SK-N-SH (cell line): ENCODE results near the gene FCRL5. TPM values are rescaled to one million over a fixed set of nuclear protein-coding genes. Genes with fewer than 3 reads are reported as not detected.

ENCODE experiments used
- CTCF ChIA-PET: fragments of 300-600, 350-600 bp; formaldehyde crosslinking; extraction: SDS; loops from one replicate; lab custom pipeline; 2021; lab: Yijun Ruan, JAX
- POLR2A ChIA-PET: fragments of 350-600 bp; sonication (Branson Sonifier 250); formaldehyde crosslinking; extraction: SDS; loops from one replicate; lab custom pipeline; 2020; ENCODE audit warnings: antibody characterized with exemption, inconsistent platforms; lab: Yijun Ruan, JAX
- DNase-seq: peaks from one replicate; pipeline ENCODE4 v3.0.0; 2012
- H2AFZ ChIP-seq: fragments of 200-600 bp; sonication (generic); 2 replicates; pipeline ENCODE4 v1.8.1; 2016; ENCODE audit warnings: antibody characterized with exemption, mild to moderate bottlenecking, low read depth
- H3F3A ChIP-seq: fragments of 200-600 bp; sonication (generic); replicated peaks from 2 replicates; pipeline ENCODE3; 2016; ENCODE audit warnings: antibody characterized with exemption, mild to moderate bottlenecking; ENCODE audit not compliant: insufficient read depth
- H3K27ac ChIP-seq, 2 experiments: fragments of 200-500 bp in 1 of 2; fragments of 200-600 bp in 1 of 2; sonication (Bioruptor generic) in 1 of 2; sonication (generic), shearing (Covaris generic) in 1 of 2; 2 replicates each; pipeline versions ENCODE4 v1.5.1 to v1.6.1; 2014 to 2016; ENCODE audit warnings: low read depth in 2 of 2, inconsistent platforms in 1 of 2, low read length in 1 of 2, mild to moderate bottlenecking in 1 of 2, mixed read lengths in 1 of 2
- H3K27me3 ChIP-seq: fragments of 200-600 bp; sonication (generic), shearing (Covaris generic); 2 replicates; pipeline ENCODE4 v1.6.1; 2016; ENCODE audit warnings: mixed run types; ENCODE audit not compliant: insufficient read depth
- H3K36me3 ChIP-seq, 2 experiments: fragments of 200-500 bp in 1 of 2; fragments of 200-600 bp in 1 of 2; sonication (Bioruptor generic) in 1 of 2; sonication (generic) in 1 of 2; replicated peaks in 1 of 2; 2 replicates each; pipeline versions ENCODE3 to v1.5.1; 2014 to 2016; ENCODE audit warnings: low read length in 1 of 2, mild to moderate bottlenecking in 1 of 2; ENCODE audit not compliant: insufficient read depth in 2 of 2, control insufficient read depth in 1 of 2
- H3K4me1 ChIP-seq, 2 experiments: fragments of 200-500 bp in 1 of 2; fragments of 200-600 bp in 1 of 2; sonication (Bioruptor generic) in 1 of 2; sonication (generic), shearing (Covaris generic) in 1 of 2; 2 replicates each; pipeline versions ENCODE4 v1.5.1 to v1.6.1; 2014 to 2016; ENCODE audit warnings: low read depth in 1 of 2, low read length in 1 of 2, mixed run types in 1 of 2; ENCODE audit not compliant: insufficient read depth in 2 of 2, control insufficient read depth in 1 of 2
- H3K4me2 ChIP-seq: fragments of 200-600 bp; sonication (generic), shearing (Covaris generic); 2 replicates; pipeline ENCODE4 v1.6.1; 2017; ENCODE audit warnings: mixed run types
- H3K4me3 ChIP-seq, 2 experiments: fragments of 200-500 bp in 1 of 2; fragments of 200-600 bp in 1 of 2; sonication (Bioruptor generic) in 1 of 2; sonication (generic), shearing (Covaris generic) in 1 of 2; 2 replicates each; pipeline versions ENCODE4 v1.5.1 to v1.8.1; 2014 to 2016; ENCODE audit warnings: low read depth in 2 of 2, inconsistent platforms in 1 of 2, low read length in 1 of 2, mild to moderate bottlenecking in 1 of 2, mixed read lengths in 1 of 2, moderate library complexity in 1 of 2
- H3K79me2 ChIP-seq: fragments of 200-600 bp; sonication (generic); 2 replicates; pipeline ENCODE4 v1.8.1; 2017; ENCODE audit warnings: mild to moderate bottlenecking; ENCODE audit not compliant: insufficient read depth
- H3K9ac ChIP-seq: fragments of 200-600 bp; sonication (generic); 2 replicates; pipeline ENCODE4 v1.6.1; 2017; ENCODE audit warnings: mixed run types
- H3K9me2 ChIP-seq: fragments of 200-600 bp; sonication (generic); 2 replicates; pipeline ENCODE4 v1.6.1; 2017; ENCODE audit warnings: mixed run types
- H3K9me3 ChIP-seq: fragments of 200-600 bp; sonication (generic); 2 replicates; pipeline ENCODE4 v1.6.1; 2017; ENCODE audit warnings: mixed run types, mild to moderate bottlenecking, moderate library complexity
- H4K20me1 ChIP-seq: fragments of 200-600 bp; sonication (generic); 2 replicates; pipeline ENCODE4 v1.6.1; 2017; ENCODE audit warnings: mild to moderate bottlenecking, mixed run types; ENCODE audit not compliant: insufficient read depth
- CTCF ChIP-seq: fragments of 200-600 bp; sonication (generic); IDR thresholded peaks from 2 replicates; pipeline ENCODE4 v1.6.1; 2017; ENCODE audit warnings: antibody characterized with exemption, mild to moderate bottlenecking, moderate library complexity
- EP300 ChIP-seq, 2 experiments: IDR thresholded peaks; 2 replicates each; pipeline versions ENCODE4 v1.4.0 to v1.6.1; 2012; ENCODE audit warnings: borderline replicate concordance in 1 of 2, low read depth in 1 of 2, low read length in 1 of 2
- FOXM1 ChIP-seq: IDR thresholded peaks from 2 replicates; pipeline ENCODE4 v1.4.0; 2012; ENCODE audit warnings: low read depth, mild to moderate bottlenecking
- GABPA ChIP-seq: IDR thresholded peaks from 2 replicates; pipeline ENCODE4 v1.4.0; 2012; ENCODE audit warnings: low read depth, mild to moderate bottlenecking
- IRF3 ChIP-seq: fragments of 150-350 bp; IDR thresholded peaks from 2 replicates; pipeline ENCODE4 v1.6.1; 2016; ENCODE audit warnings: mild to moderate bottlenecking, low read depth, low read length
- MEF2A ChIP-seq: IDR thresholded peaks from 2 replicates; pipeline ENCODE4 v1.4.0; 2012; ENCODE audit warnings: low read depth, borderline replicate concordance
- PBX3 ChIP-seq: IDR thresholded peaks from 2 replicates; pipeline ENCODE4; 2012
- RAD21 ChIP-seq: IDR thresholded peaks from 2 replicates; pipeline ENCODE4 v1.6.1; 2012; ENCODE audit warnings: mild to moderate bottlenecking, low read length
- RFX5 ChIP-seq: IDR thresholded peaks from 2 replicates; pipeline ENCODE4 v1.6.1; 2012; ENCODE audit warnings: mild to moderate bottlenecking, improper control_type of control experiment, low read length
- TAF1 ChIP-seq: IDR thresholded peaks from 2 replicates; pipeline ENCODE4 v1.6.1; 2012; ENCODE audit warnings: low read depth, mild to moderate bottlenecking, low read length, moderate library complexity, borderline replicate concordance
- TEAD4 ChIP-seq: IDR thresholded peaks from 2 replicates; pipeline ENCODE4 v1.4.0; 2012; ENCODE audit warnings: mild to moderate bottlenecking, borderline replicate concordance; ENCODE audit not compliant: insufficient read depth
- USF1 ChIP-seq: IDR thresholded peaks from 2 replicates; pipeline ENCODE4 v1.4.0; 2012; ENCODE audit warnings: low read depth, borderline replicate concordance
- USF2 ChIP-seq: fragments of 150-350 bp; IDR thresholded peaks from 2 replicates; pipeline ENCODE4 v1.6.1; 2017; ENCODE audit warnings: antibody characterized with exemption, low read length, low read depth, borderline replicate concordance
- ZBTB33 ChIP-seq: IDR thresholded peaks from 2 replicates; pipeline ENCODE4 v1.4.0; 2012; ENCODE audit warnings: low read depth, borderline replicate concordance
- WGBS: methylation state at CpG from one replicate; pipeline ENCODE4 v1.1.6; 2017; ENCODE audit warnings: low lambda C conversion rate; 5-methylcytosine and 5-hydroxymethylcytosine counted together
- polyA plus RNA-seq, 3 experiments: library from polyadenylated mRNA; depleted of rRNA; stranded (reverse); fragments of >200 nt; gene quantifications; 2 replicates each; pipeline ENCODE4 v1.2.3, GENCODE V29; 2012

Gene FCRL5
- polyA plus RNA-seq, 1 of the 3 experiments (the other 2 are of a cell fraction): not detected

GRCh38 chr1:157509546-157510232 is 42.6 kb downstream of the FCRL5 start:
- Histone ChIP-seq H4K20me1 (no peaks in the 10 kb centered on the region), H3K4me2 (no peak overlapping the region), H3K79me2 (no peaks in the 10 kb centered on the region), H3K9me3 (no peaks in the 10 kb centered on the region), H2AFZ (no peak overlapping the region), H3K4me3 (no peak overlapping the region), H3K36me3 (no peaks in the 10 kb centered on the region), H3K9me2 (no peaks in the 10 kb centered on the region), H3K4me1 (no peaks in the 10 kb centered on the region), H3K9ac (no peak overlapping the region), H3K27me3 (peaks cover 16% of the 10 kb centered on the region; the same call in 1 of the 2 replicates), H3K27ac (no peak overlapping the region), H3F3A (no peaks in the 10 kb centered on the region)
- ChIA-PET POLR2A (no interaction called here), CTCF (interaction anchor here (1.3 to 5.0 kb wide), 2 partner anchors 14 to 133 kb away, joined by 3 to 21 read pairs; no protein-coding TSS in a partner anchor)
- no peak for TF ChIP-seq GABPA
- TF ChIP-seq PBX3: no peak
- no peak for TF ChIP-seq FOXM1
- no peak for TF ChIP-seq EP300 (IDR thresholded peaks at IDR 0.05; ENCODE audit: borderline replicate concordance in 1 of 2, low read depth in 1 of 2, low read length in 1 of 2)
- no peak for TF ChIP-seq RFX5
- TF ChIP-seq ZBTB33: no peak
- no peak for TF ChIP-seq IRF3
- TF ChIP-seq USF2: no peak
- TF ChIP-seq CTCF: no peak
- TF ChIP-seq MEF2A: no peak
- no peak for TF ChIP-seq TAF1
- no peak for TF ChIP-seq TEAD4
- TF ChIP-seq RAD21: no peak
- TF ChIP-seq USF1: no peak
- WGBS: 10% methylated on average over 9 of the region's 9 CpGs
- DNase-seq: no peak
